Measurements from ENCODE around the gene ERN1. TPM values are rescaled to one million over a fixed set of nuclear protein-coding genes. Genes with fewer than 3 reads are reported as not detected.

ERN1 gene
- total and polyA plus RNA-seq, 2 of the 13 experiments (the other 11 are each of a cell fraction or from before 2014, with no cell fraction given), result 6.0 to 12.7 TPM

DNA sequence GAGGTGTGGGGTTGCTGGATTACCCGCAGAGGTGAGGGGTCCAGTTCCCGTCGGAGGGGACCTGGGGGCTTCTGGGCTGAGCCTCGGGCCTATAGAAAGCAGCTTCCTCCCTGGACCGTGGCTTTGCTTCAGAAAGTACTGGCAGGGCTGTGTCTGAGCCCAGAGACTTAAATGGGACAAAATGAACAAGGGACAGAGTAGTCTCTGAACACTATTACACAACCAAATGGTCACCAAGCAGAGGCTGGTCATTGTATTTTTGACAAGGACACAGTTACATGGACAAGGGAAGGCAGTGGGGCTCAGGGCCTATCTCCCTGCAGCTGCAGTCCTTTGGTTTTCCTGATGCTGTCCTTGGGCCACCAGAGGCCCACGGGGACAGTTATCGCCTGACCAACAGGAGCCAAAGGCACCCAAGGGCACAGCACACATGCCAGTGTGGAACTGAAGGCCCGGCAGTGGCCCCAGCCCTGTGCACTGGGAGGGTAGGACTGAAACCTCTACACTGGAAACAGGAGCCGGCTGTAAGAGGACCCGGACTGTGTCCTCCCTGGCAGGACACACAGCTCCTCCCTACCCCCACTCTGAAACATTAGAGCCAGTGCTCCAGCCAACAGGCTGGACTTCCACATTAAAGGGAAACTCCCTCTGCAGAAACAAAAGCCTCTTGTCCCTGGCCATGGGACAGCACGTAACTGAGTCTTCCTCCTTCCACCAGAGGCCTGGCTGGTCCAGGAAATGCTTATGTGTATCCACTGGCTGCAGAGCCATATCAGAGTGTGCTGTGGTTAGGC lies 26.0 kb upstream of the ERN1 start (continued):
- TF ChIP-seq, protein P1, sequence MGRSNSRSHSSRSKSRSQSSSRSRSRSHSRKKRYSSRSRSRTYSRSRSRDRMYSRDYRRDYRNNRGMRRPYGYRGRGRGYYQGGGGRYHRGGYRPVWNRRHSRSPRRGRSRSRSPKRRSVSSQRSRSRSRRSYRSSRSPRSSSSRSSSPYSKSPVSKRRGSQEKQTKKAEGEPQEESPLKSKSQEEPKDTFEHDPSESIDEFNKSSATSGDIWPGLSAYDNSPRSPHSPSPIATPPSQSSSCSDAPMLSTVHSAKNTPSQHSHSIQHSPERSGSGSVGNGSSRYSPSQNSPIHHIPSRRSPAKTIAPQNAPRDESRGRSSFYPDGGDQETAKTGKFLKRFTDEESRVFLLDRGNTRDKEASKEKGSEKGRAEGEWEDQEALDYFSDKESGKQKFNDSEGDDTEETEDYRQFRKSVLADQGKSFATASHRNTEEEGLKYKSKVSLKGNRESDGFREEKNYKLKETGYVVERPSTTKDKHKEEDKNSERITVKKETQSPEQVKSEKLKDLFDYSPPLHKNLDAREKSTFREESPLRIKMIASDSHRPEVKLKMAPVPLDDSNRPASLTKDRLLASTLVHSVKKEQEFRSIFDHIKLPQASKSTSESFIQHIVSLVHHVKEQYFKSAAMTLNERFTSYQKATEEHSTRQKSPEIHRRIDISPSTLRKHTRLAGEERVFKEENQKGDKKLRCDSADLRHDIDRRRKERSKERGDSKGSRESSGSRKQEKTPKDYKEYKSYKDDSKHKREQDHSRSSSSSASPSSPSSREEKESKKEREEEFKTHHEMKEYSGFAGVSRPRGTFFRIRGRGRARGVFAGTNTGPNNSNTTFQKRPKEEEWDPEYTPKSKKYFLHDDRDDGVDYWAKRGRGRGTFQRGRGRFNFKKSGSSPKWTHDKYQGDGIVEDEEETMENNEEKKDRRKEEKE (IDR thresholded peaks at IDR 0.05), result no peak
- 0 out of 2 replicates have a peak, but pooled peaks have one; percentile 88 for TF ChIP-seq PAWR (CRISPR knock-in tag; IDR thresholded peaks at IDR 0.05; ENCODE audit: borderline replicate concordance)
- TF ChIP-seq NFKBIZ (CRISPR knock-in tag; IDR thresholded peaks at IDR 0.05), result 0 out of 2 replicates have a peak, but pooled peaks have one; percentile 52
- TF ChIP-seq, protein P2, sequence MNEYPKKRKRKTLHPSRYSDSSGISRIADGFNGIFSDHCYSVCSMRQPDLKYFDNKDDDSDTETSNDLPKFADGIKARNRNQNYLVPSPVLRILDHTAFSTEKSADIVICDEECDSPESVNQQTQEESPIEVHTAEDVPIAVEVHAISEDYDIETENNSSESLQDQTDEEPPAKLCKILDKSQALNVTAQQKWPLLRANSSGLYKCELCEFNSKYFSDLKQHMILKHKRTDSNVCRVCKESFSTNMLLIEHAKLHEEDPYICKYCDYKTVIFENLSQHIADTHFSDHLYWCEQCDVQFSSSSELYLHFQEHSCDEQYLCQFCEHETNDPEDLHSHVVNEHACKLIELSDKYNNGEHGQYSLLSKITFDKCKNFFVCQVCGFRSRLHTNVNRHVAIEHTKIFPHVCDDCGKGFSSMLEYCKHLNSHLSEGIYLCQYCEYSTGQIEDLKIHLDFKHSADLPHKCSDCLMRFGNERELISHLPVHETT (CRISPR knock-in tag; conservative IDR thresholded peaks at IDR 0.05), result peak; percentile 26; the same call in 1 of the 2 replicates
- TF ChIP-seq ZNF383 (CRISPR knock-in tag; IDR thresholded peaks at IDR 0.05; ENCODE audit: borderline replicate concordance), result no peak
- TF ChIP-seq, protein P3, sequence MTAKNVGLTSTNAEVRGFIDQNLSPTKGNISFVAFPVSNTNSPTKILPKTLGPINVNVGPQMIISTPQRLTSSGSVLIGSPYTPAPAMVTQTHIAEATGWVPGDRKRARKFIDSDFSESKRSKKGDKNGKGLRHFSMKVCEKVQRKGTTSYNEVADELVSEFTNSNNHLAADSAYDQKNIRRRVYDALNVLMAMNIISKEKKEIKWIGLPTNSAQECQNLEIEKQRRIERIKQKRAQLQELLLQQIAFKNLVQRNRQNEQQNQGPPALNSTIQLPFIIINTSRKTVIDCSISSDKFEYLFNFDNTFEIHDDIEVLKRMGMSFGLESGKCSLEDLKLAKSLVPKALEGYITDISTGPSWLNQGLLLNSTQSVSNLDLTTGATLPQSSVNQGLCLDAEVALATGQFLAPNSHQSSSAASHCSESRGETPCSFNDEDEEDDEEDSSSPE (CRISPR knock-in tag; IDR thresholded peaks at IDR 0.05), result no peak; the same call in 1 of the 2 replicates
- TF ChIP-seq ZNF496 (CRISPR knock-in tag; IDR thresholded peaks at IDR 0.05; ENCODE audit: insufficient replicate concordance), result no peak
- TF ChIP-seq YEATS2 (CRISPR knock-in tag; IDR thresholded peaks at IDR 0.05; ENCODE audit: borderline replicate concordance), result peak; percentile 37; the same call in 1 of the 2 replicates
- peak; percentile 78; the same call in 1 of the 2 replicates for TF ChIP-seq AHR (CRISPR knock-in tag; IDR thresholded peaks at IDR 0.05)
- TF ChIP-seq SIX4 (CRISPR knock-in tag; IDR thresholded peaks at IDR 0.05), result peak; percentile 95
- TF ChIP-seq ZNF746 (CRISPR knock-in tag; IDR thresholded peaks at IDR 0.05), result no peak
- TF ChIP-seq, protein P4, sequence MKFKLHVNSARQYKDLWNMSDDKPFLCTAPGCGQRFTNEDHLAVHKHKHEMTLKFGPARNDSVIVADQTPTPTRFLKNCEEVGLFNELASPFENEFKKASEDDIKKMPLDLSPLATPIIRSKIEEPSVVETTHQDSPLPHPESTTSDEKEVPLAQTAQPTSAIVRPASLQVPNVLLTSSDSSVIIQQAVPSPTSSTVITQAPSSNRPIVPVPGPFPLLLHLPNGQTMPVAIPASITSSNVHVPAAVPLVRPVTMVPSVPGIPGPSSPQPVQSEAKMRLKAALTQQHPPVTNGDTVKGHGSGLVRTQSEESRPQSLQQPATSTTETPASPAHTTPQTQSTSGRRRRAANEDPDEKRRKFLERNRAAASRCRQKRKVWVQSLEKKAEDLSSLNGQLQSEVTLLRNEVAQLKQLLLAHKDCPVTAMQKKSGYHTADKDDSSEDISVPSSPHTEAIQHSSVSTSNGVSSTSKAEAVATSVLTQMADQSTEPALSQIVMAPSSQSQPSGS (CRISPR knock-in tag; IDR thresholded peaks at IDR 0.05), result peak; percentile 43; the same call in 1 of the 2 replicates
- TF ChIP-seq RFX1 (IDR thresholded peaks at IDR 0.05), result no peak
- TF ChIP-seq TEAD2 (CRISPR knock-in tag; IDR thresholded peaks at IDR 0.05), result no peak
- peak; percentile 80 for TF ChIP-seq POGZ (CRISPR knock-in tag; IDR thresholded peaks at IDR 0.05)
- no peak for TF ChIP-seq HNRNPLL (IDR thresholded peaks at IDR 0.05; ENCODE audit: low read depth, low read length, poor library complexity, severe bottlenecking)
- TF ChIP-seq SOX5 (CRISPR knock-in tag; IDR thresholded peaks at IDR 0.05; ENCODE audit: borderline replicate concordance), result peak; percentile 85
- TF ChIP-seq ZNF20 (CRISPR knock-in tag; IDR thresholded peaks at IDR 0.05), result no peak
- no peak; the same call in 1 of the 2 replicates for TF ChIP-seq ZNF546 (CRISPR knock-in tag; conservative IDR thresholded peaks at IDR 0.05)
- TF ChIP-seq, protein P5, sequence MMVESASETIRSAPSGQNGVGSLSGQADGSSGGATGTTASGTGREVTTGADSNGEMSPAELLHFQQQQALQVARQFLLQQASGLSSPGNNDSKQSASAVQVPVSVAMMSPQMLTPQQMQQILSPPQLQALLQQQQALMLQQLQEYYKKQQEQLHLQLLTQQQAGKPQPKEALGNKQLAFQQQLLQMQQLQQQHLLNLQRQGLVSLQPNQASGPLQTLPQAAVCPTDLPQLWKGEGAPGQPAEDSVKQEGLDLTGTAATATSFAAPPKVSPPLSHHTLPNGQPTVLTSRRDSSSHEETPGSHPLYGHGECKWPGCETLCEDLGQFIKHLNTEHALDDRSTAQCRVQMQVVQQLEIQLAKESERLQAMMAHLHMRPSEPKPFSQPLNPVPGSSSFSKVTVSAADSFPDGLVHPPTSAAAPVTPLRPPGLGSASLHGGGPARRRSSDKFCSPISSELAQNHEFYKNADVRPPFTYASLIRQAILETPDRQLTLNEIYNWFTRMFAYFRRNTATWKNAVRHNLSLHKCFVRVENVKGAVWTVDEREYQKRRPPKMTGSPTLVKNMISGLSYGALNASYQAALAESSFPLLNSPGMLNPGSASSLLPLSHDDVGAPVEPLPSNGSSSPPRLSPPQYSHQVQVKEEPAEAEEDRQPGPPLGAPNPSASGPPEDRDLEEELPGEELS (CRISPR knock-in tag; IDR thresholded peaks at IDR 0.05), result peak; percentile 57
- TF ChIP-seq FOXK2 (IDR thresholded peaks at IDR 0.05), result no peak

All from HepG2 (cell line).